K562 (cell line): ENCODE results near the gene KCND2.
"Not testable (repeated sequence)": the region's sequence is repeated elsewhere in the genome, so short reads cannot be mapped to it uniquely, and the experiment has no call there.

ENCODE experiments used
- ETV6 ChIP-seq, 3 experiments: fragments of 150-350 bp in 1 of 3; sonication (generic) in 1 of 3; formaldehyde crosslinking in 1 of 3; IDR thresholded peaks; 2 replicates each; pipeline versions ENCODE4 v1.6.1 to v1.8.0; 2014 to 2022; ENCODE audit warnings: borderline replicate concordance in 2 of 3, low read depth in 2 of 3, antibody characterized with exemption in 1 of 3, low read length in 1 of 3, mild to moderate bottlenecking in 1 of 3, missing genetic modification reagents in 1 of 3
- GATAD2B ChIP-seq: fragments of 450-650 bp; IDR thresholded peaks from 2 replicates; pipeline ENCODE4 v1.6.1; 2017; ENCODE audit warnings: mild to moderate bottlenecking, borderline replicate concordance
- RAD21 ChIP-seq, 2 experiments: fragments of 250-450 bp in 1 of 2; fragments of 450-650 bp in 1 of 2; sonication (Bioruptor Pico) in 1 of 2; formaldehyde crosslinking in 1 of 2; IDR thresholded peaks in 1 of 2; conservative IDR thresholded peaks in 1 of 2; 2 replicates each; pipeline versions ENCODE4 v1.4.0 to v1.8.0; 2020 to 2022; ENCODE audit warnings: mild to moderate bottlenecking in 2 of 2, moderate library complexity in 1 of 2
- YY1 ChIP-seq, 3 experiments: IDR thresholded peaks; 2 replicates each; pipeline ENCODE4 v1.6.1; 2011; ENCODE audit warnings: low read length in 2 of 3, mild to moderate bottlenecking in 2 of 3, moderate library complexity in 2 of 3, borderline replicate concordance in 1 of 3, control low read depth in 1 of 3, low read depth in 1 of 3; ENCODE audit not compliant: insufficient read depth in 3 of 3, insufficient replicate concordance in 2 of 3, control insufficient read depth in 1 of 3, insufficient read length in 1 of 3; ENCODE audit errors: extremely low read depth in 1 of 3
- TF ChIP-seq, protein P1 (sequence below), 3 experiments: IDR thresholded peaks in 2 of 3; conservative IDR thresholded peaks in 1 of 3; 2 replicates each; pipeline ENCODE4 v1.5.1; 2011 to 2012; ENCODE audit warnings: low read length in 3 of 3, mild to moderate bottlenecking in 3 of 3, control low read depth in 2 of 3, improper control_type of control experiment in 1 of 3, inconsistent platforms in 1 of 3, low read depth in 1 of 3, mixed read lengths in 1 of 3, moderate library complexity in 1 of 3; ENCODE audit not compliant: insufficient read depth in 2 of 3
- TF ChIP-seq, protein P2 (sequence below): fragments of 150-350 bp; conservative IDR thresholded peaks from 2 replicates; pipeline ENCODE4 v1.6.1; 2014; ENCODE audit warnings: low read length

DNA sequence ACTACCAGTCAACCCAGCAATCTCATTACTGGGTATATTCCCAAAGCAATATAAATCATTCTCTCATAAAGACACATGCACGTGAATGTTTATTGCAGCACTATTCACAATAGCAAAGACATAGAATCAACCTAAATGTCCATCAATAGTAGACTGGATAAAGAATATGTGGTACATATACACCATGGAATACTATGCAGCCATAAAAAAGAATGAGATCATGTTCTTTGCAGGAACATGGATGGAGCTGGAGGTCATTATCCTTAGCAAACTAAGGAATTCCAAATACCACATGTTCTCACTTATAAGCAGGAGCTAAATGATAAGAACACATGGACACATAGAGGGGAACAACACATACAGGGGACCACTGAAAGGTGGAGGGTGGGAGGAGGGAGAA, 429.4 kb downstream of the KCND2 start:
- not testable (repeated sequence) for TF ChIP-seq GATAD2B; RAD21 (CRISPR knock-in tag; conservative IDR thresholded peaks at IDR 0.05 in 1 of 2, IDR thresholded peaks at IDR 0.05 in 1 of 2); YY1 (IDR thresholded peaks at IDR 0.05; ENCODE audit: borderline replicate concordance in 1 of 3, control insufficient read depth in 1 of 3, extremely low read depth in 1 of 3, insufficient read depth in 3 of 3, insufficient read length in 1 of 3, insufficient replicate concordance in 2 of 3, low read depth in 1 of 3, low read length in 2 of 3); ETV6 (IDR thresholded peaks at IDR 0.05; ENCODE audit: borderline replicate concordance in 1 of 2, low read depth in 2 of 2, low read length in 1 of 2); ETV6 (CRISPR knock-in tag; IDR thresholded peaks at IDR 0.05; ENCODE audit: borderline replicate concordance)
- TF ChIP-seq, protein P1, sequence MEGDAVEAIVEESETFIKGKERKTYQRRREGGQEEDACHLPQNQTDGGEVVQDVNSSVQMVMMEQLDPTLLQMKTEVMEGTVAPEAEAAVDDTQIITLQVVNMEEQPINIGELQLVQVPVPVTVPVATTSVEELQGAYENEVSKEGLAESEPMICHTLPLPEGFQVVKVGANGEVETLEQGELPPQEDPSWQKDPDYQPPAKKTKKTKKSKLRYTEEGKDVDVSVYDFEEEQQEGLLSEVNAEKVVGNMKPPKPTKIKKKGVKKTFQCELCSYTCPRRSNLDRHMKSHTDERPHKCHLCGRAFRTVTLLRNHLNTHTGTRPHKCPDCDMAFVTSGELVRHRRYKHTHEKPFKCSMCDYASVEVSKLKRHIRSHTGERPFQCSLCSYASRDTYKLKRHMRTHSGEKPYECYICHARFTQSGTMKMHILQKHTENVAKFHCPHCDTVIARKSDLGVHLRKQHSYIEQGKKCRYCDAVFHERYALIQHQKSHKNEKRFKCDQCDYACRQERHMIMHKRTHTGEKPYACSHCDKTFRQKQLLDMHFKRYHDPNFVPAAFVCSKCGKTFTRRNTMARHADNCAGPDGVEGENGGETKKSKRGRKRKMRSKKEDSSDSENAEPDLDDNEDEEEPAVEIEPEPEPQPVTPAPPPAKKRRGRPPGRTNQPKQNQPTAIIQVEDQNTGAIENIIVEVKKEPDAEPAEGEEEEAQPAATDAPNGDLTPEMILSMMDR (IDR thresholded peaks at IDR 0.05 in 2 of 3, conservative IDR thresholded peaks at IDR 0.05 in 1 of 3; ENCODE audit: insufficient read depth in 2 of 3, low read depth in 1 of 3, low read length in 3 of 3) = not testable (repeated sequence)
- TF ChIP-seq, protein P2, sequence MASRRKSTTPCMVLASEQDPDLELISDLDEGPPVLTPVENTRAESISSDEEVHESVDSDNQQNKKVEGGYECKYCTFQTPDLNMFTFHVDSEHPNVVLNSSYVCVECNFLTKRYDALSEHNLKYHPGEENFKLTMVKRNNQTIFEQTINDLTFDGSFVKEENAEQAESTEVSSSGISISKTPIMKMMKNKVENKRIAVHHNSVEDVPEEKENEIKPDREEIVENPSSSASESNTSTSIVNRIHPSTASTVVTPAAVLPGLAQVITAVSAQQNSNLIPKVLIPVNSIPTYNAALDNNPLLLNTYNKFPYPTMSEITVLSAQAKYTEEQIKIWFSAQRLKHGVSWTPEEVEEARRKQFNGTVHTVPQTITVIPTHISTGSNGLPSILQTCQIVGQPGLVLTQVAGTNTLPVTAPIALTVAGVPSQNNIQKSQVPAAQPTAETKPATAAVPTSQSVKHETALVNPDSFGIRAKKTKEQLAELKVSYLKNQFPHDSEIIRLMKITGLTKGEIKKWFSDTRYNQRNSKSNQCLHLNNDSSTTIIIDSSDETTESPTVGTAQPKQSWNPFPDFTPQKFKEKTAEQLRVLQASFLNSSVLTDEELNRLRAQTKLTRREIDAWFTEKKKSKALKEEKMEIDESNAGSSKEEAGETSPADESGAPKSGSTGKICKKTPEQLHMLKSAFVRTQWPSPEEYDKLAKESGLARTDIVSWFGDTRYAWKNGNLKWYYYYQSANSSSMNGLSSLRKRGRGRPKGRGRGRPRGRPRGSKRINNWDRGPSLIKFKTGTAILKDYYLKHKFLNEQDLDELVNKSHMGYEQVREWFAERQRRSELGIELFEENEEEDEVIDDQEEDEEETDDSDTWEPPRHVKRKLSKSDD = not testable (repeated sequence)
